HepG2 (cell line): Measurements from ENCODE around the gene AP5B1. TPM values are rescaled to one million over a fixed set of nuclear protein-coding genes. Genes with fewer than 3 reads are reported as not detected.

ENCODE experiments used
- IRF2 ChIP-seq: IDR thresholded peaks from 2 replicates; pipeline ENCODE4 v1.6.1; 2018; ENCODE audit warnings: missing genetic modification reagents, missing compliant biosample characterization
- MAF1 ChIP-seq: sonication (generic); formaldehyde crosslinking; IDR thresholded peaks from 2 replicates; pipeline ENCODE4 v1.5.0; 2020; ENCODE audit warnings: missing genetic modification reagents, borderline replicate concordance
- ZBTB2 ChIP-seq: sonication (generic); formaldehyde crosslinking; IDR thresholded peaks from 2 replicates; pipeline ENCODE4 v1.8.0; 2022; ENCODE audit warnings: low read depth, missing genetic modification reagents
- ZNF281 ChIP-seq: sonication (generic); formaldehyde crosslinking; IDR thresholded peaks from 2 replicates; pipeline ENCODE4 v1.4.0; 2020; ENCODE audit warnings: missing genetic modification reagents, borderline replicate concordance
- ZNF430 ChIP-seq: sonication (generic); formaldehyde crosslinking; IDR thresholded peaks from 2 replicates; pipeline ENCODE4 v1.9.0; 2021; ENCODE audit warnings: mild to moderate bottlenecking, missing genetic modification reagents
- ZNF549 ChIP-seq: sonication (generic); formaldehyde crosslinking; IDR thresholded peaks from 2 replicates; pipeline ENCODE4 v1.5.0; 2020; ENCODE audit warnings: missing genetic modification reagents
- ZNF652 ChIP-seq: IDR thresholded peaks from 2 replicates; pipeline ENCODE4 v1.6.1; 2016; ENCODE audit warnings: low read depth, borderline replicate concordance
- polyA plus RNA-seq, 8 experiments: library from polyadenylated mRNA; depleted of rRNA in 3 of 8; stranded (reverse) in 7 of 8; unstranded in 1 of 8; fragments of >200 nt; fragmentation: Illumina TruSeq in 4 of 8; extraction: Trizol in 4 of 8; gene quantifications; 2 replicates each; pipeline versions ENCODE4 v1.2.1 to v1.2.3, GENCODE V29; 2011 to 2016; ENCODE audit warnings: low read depth in 4 of 8, missing spikeins in 1 of 8, mixed read lengths in 1 of 8; ENCODE audit not compliant: insufficient read depth in 1 of 8
- total RNA-seq, 5 experiments: library from RNA; depleted of rRNA; stranded (reverse); fragments of >200 nt; fragmentation: Illumina TruSeq; extraction: Trizol; gene quantifications; 2 replicates each; pipeline ENCODE4 v1.2.3, GENCODE V29; 2016; ENCODE audit warnings: low read depth in 1 of 5
- TF ChIP-seq, protein P1 (sequence below): sonication (generic); formaldehyde crosslinking; IDR thresholded peaks from 2 replicates; pipeline ENCODE4 v1.4.0; 2020; ENCODE audit warnings: mild to moderate bottlenecking, missing genetic modification reagents

The AP5B1 gene
- total and polyA plus RNA-seq, 2 of the 13 experiments (the other 11 are each of a cell fraction or from before 2014, with no cell fraction given) = 1.7 to 4.4 TPM

- no peak for TF ChIP-seq ZNF281 (CRISPR knock-in tag)
- no peak for TF ChIP-seq ZNF549
- no peak for TF ChIP-seq MAF1 (CRISPR knock-in tag)
- TF ChIP-seq, protein P1, sequence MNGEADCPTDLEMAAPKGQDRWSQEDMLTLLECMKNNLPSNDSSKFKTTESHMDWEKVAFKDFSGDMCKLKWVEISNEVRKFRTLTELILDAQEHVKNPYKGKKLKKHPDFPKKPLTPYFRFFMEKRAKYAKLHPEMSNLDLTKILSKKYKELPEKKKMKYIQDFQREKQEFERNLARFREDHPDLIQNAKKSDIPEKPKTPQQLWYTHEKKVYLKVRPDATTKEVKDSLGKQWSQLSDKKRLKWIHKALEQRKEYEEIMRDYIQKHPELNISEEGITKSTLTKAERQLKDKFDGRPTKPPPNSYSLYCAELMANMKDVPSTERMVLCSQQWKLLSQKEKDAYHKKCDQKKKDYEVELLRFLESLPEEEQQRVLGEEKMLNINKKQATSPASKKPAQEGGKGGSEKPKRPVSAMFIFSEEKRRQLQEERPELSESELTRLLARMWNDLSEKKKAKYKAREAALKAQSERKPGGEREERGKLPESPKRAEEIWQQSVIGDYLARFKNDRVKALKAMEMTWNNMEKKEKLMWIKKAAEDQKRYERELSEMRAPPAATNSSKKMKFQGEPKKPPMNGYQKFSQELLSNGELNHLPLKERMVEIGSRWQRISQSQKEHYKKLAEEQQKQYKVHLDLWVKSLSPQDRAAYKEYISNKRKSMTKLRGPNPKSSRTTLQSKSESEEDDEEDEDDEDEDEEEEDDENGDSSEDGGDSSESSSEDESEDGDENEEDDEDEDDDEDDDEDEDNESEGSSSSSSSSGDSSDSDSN = 0 out of 2 replicates have a peak, but pooled peaks have one; percentile 22
- TF ChIP-seq ZNF430 (CRISPR knock-in tag) = no peak
- no peak for TF ChIP-seq ZNF652
- TF ChIP-seq ZBTB2 (CRISPR knock-in tag) = no peak
- peak; percentile 53; the same call in 1 of the 2 replicates for TF ChIP-seq IRF2 (CRISPR knock-in tag)
These were observed 40.3 kb upstream of the AP5B1 start (continued) for GRCh38 chr11:65821107-65821506.
